ENCODE results near the gene EPB41. TPM values are rescaled to one million over a fixed set of nuclear protein-coding genes. Genes with fewer than 3 reads are reported as not detected.

The EPB41 gene
- total and polyA plus RNA-seq, 2 experiments from 2014 or later = 26.8 to 112 TPM

GRCh38 chr1:29062157-29062942 lies 148.0 kb downstream of the EPB41 start:
- Histone ChIP-seq H3K27me3 (ENCODE audit: insufficient read depth) (no peaks in the 10 kb centered on the region), H3K9me2 (ENCODE audit: insufficient read depth) (no peaks in the 10 kb centered on the region), H3K4me2 (no peak overlapping the region), H3K27ac (ENCODE audit: low read depth) (no peak overlapping the region), H3K79me2 (replicated peaks; ENCODE audit: insufficient read depth) (no peaks in the 10 kb centered on the region), H3K4me3 (no peak overlapping the region), H3F3A (replicated peaks; ENCODE audit: low read depth) (no peaks in the 10 kb centered on the region), H3K36me3 (ENCODE audit: insufficient read depth) (no peaks in the 10 kb centered on the region; the same call in 1 of the 2 replicates), H4K20me1 (replicated peaks; ENCODE audit: insufficient read depth) (no peaks in the 10 kb centered on the region), H2AFZ (no peak overlapping the region), H3K4me1 (ENCODE audit: insufficient read depth) (no peaks in the 10 kb centered on the region)
- no peak for DNase-seq (ENCODE audit: low spot score)
- Mint-ChIP-seq H3K4me1 (peaks cover 8% of the 10 kb centered on the region; the same call in 2 of the 3 replicates), H3K4me3 (no peak overlapping the region), H3K9me3 (no peaks in the 10 kb centered on the region), H3K36me3 (ENCODE audit: low read depth) (peaks cover 4% of the 10 kb centered on the region; the same call in 2 of the 3 replicates), H3K27ac (peak overlapping the region; percentile 26; the same call in 1 of the 2 replicates), H3K27me3 (ENCODE audit: insufficient read depth, low read depth, poor library complexity) (no peaks in the 10 kb centered on the region)
- TF ChIP-seq CREB1 (CRISPR knock-in tag; IDR thresholded peaks at IDR 0.05; ENCODE audit: low read depth) (no peak), NANOG (IDR thresholded peaks at IDR 0.05; ENCODE audit: borderline replicate concordance) (no peak), EZH2 (IDR thresholded peaks at IDR 0.05; ENCODE audit: low read depth, unreplicated experiment) (no peak), ZNF331 (CRISPR knock-in tag; IDR thresholded peaks at IDR 0.05; ENCODE audit: low read depth) (no peak), POLR2AphosphoS5 (IDR thresholded peaks at IDR 0.05; ENCODE audit: low read depth) (no peak), ZNF462 (CRISPR knock-in tag; IDR thresholded peaks at IDR 0.05) (no peak), STAT1 (IDR thresholded peaks at IDR 0.05; ENCODE audit: unreplicated experiment) (no peak), ETS1 (IDR thresholded peaks at IDR 0.05) (no peak), REST (IDR thresholded peaks at IDR 0.05; ENCODE audit: unreplicated experiment) (no peak)
- no peak for ATAC-seq
